HepG2 (cell line): ENCODE measurements around the gene CREBBP. TPM values are rescaled to one million over a fixed set of nuclear protein-coding genes. Genes with fewer than 3 reads are reported as not detected.

Source experiments
- BATF2 ChIP-seq: sonication (generic); formaldehyde crosslinking; IDR thresholded peaks from 2 replicates; pipeline ENCODE4 v1.8.0; 2022; ENCODE audit warnings: mild to moderate bottlenecking, missing genetic modification reagents, moderate library complexity
- CERS6 ChIP-seq: sonication (generic); formaldehyde crosslinking; IDR thresholded peaks from 2 replicates; pipeline ENCODE4 v1.5.0; 2020; ENCODE audit warnings: missing genetic modification reagents
- FOXC1 ChIP-seq: sonication (generic); formaldehyde crosslinking; IDR thresholded peaks from 2 replicates; pipeline ENCODE4 v1.8.0; 2022; ENCODE audit warnings: mild to moderate bottlenecking, missing genetic modification reagents, borderline replicate concordance
- GATAD1 ChIP-seq: IDR thresholded peaks from 2 replicates; pipeline ENCODE4 v1.6.1; 2016; ENCODE audit warnings: missing genetic modification reagents, missing compliant biosample characterization
- GPN1 ChIP-seq: sonication (generic); formaldehyde crosslinking; IDR thresholded peaks from 2 replicates; pipeline ENCODE4 v1.5.1; 2020; ENCODE audit warnings: missing genetic modification reagents, borderline replicate concordance
- MED13 ChIP-seq: sonication (generic); formaldehyde crosslinking; IDR thresholded peaks from 2 replicates; pipeline ENCODE4 v1.5.0; 2020; ENCODE audit warnings: missing genetic modification reagents
- NCOA5 ChIP-seq: sonication (generic); formaldehyde crosslinking; IDR thresholded peaks from 2 replicates; pipeline ENCODE4 v1.4.0; 2020; ENCODE audit warnings: missing genetic modification reagents
- NFE2L2 ChIP-seq: fragments of 150-350 bp; IDR thresholded peaks from 2 replicates; pipeline ENCODE4 v1.6.1; 2014; ENCODE audit warnings: low read length
- PRPF4 ChIP-seq: fragments of 200-400 bp; formaldehyde crosslinking; IDR thresholded peaks from 2 replicates; pipeline ENCODE4 v1.6.1; 2016; ENCODE audit warnings: low read length, low read depth; ENCODE audit not compliant: poor library complexity, severe bottlenecking
- RORA ChIP-seq: sonication (generic); formaldehyde crosslinking; IDR thresholded peaks from 2 replicates; pipeline ENCODE4 v1.5.0; 2020; ENCODE audit warnings: mild to moderate bottlenecking, missing genetic modification reagents, moderate library complexity
- SNAI1 ChIP-seq: sonication (generic); formaldehyde crosslinking; IDR thresholded peaks from 2 replicates; pipeline ENCODE4 v1.5.0; 2020; ENCODE audit warnings: mild to moderate bottlenecking, missing genetic modification reagents, borderline replicate concordance
- U2AF2 ChIP-seq: fragments of 200-400 bp; formaldehyde crosslinking; IDR thresholded peaks from 2 replicates; pipeline ENCODE4 v1.6.1; 2017; ENCODE audit warnings: low read depth, mild to moderate bottlenecking, low read length
- YEATS4 ChIP-seq: sonication (generic); formaldehyde crosslinking; IDR thresholded peaks from 2 replicates; pipeline ENCODE4 v1.4.0; 2020; ENCODE audit warnings: missing genetic modification reagents, borderline replicate concordance
- ZFY ChIP-seq: sonication (generic); formaldehyde crosslinking; IDR thresholded peaks from 2 replicates; pipeline ENCODE4 v1.4.0; 2020; ENCODE audit warnings: missing genetic modification reagents
- ZIK1 ChIP-seq: sonication (generic); formaldehyde crosslinking; IDR thresholded peaks from 2 replicates; pipeline ENCODE4 v1.5.0; 2020; ENCODE audit warnings: mild to moderate bottlenecking, low read depth, missing genetic modification reagents, borderline replicate concordance
- ZNF142 ChIP-seq: sonication (generic); formaldehyde crosslinking; IDR thresholded peaks from 2 replicates; pipeline ENCODE4 v1.4.0; 2020; ENCODE audit warnings: missing genetic modification reagents
- ZNF773 ChIP-seq: sonication (generic); formaldehyde crosslinking; IDR thresholded peaks from 2 replicates; pipeline ENCODE4 v1.4.0; 2020; ENCODE audit warnings: missing genetic modification reagents, borderline replicate concordance
- polyA plus RNA-seq, 8 experiments: library from polyadenylated mRNA; depleted of rRNA in 3 of 8; stranded (reverse) in 7 of 8; unstranded in 1 of 8; fragments of >200 nt; fragmentation: Illumina TruSeq in 4 of 8; extraction: Trizol in 4 of 8; gene quantifications; 2 replicates each; pipeline versions ENCODE4 v1.2.1 to v1.2.3, GENCODE V29; 2011 to 2016; ENCODE audit warnings: low read depth in 4 of 8, missing spikeins in 1 of 8, mixed read lengths in 1 of 8; ENCODE audit not compliant: insufficient read depth in 1 of 8
- total RNA-seq, 5 experiments: library from RNA; depleted of rRNA; stranded (reverse); fragments of >200 nt; fragmentation: Illumina TruSeq; extraction: Trizol; gene quantifications; 2 replicates each; pipeline ENCODE4 v1.2.3, GENCODE V29; 2016; ENCODE audit warnings: low read depth in 1 of 5
- TF ChIP-seq, protein P1 (sequence below): sonication (generic); formaldehyde crosslinking; IDR thresholded peaks from 2 replicates; pipeline ENCODE4 v1.4.0; 2020; ENCODE audit warnings: mild to moderate bottlenecking, missing genetic modification reagents

The CREBBP gene
- total and polyA plus RNA-seq, 2 of the 13 experiments (the other 11 are each of a cell fraction or from before 2014, with no cell fraction given) = 5.3 to 10.4 TPM

DNA sequence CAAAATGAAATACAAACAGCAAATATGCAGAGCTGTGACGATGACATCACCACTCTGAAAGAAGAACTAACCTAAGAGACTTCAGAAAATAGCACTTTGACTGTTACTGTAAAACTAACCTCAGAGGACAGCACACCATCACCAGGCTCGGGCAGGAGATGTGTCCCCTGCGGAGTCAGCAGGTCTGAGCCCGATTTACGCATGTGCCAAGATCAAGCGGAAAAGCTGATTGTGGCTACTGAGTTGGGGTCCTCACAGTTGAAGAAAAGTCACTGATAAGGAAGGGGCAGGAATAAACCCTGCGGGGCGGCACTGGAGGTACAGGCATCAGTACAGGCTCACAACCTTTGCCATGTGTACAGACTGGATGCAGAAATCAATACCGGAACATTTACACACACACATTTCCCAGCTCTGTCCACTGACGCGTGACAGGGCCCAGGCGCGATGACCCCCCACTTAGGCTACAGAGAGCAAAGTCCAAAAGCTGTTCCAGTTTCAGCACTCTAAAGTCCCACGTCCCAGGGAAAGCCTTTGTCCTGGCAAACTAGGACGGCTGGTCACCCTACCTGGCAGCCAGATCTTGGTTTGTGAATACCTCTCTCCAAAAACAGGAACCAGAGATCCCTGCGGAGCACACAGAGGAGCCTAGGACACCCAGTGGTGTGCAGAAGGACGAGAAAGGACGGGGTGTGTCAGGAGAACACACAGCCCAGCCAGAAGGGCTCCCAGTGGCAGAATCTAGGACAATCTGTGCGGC lies 184.7 kb downstream of the CREBBP start (continued):
- TF ChIP-seq RORA (CRISPR knock-in tag) = peak; percentile 94; the same call in 1 of the 2 replicates
- TF ChIP-seq GATAD1 (CRISPR knock-in tag) = peak; percentile 78
- no peak for TF ChIP-seq GPN1 (CRISPR knock-in tag)
- TF ChIP-seq ZIK1 (CRISPR knock-in tag) = 0 out of 2 replicates have a peak, but pooled peaks have one; percentile 33
- peak; percentile 97 for TF ChIP-seq YEATS4 (CRISPR knock-in tag)
- TF ChIP-seq PRPF4 = no peak
- no peak for TF ChIP-seq NFE2L2
- TF ChIP-seq BATF2 (CRISPR knock-in tag) = no peak
- peak; percentile 72 for TF ChIP-seq MED13
- TF ChIP-seq NCOA5 (CRISPR knock-in tag) = no peak
- TF ChIP-seq ZNF773 = no peak
- TF ChIP-seq SNAI1 (CRISPR knock-in tag) = no peak
- no peak for TF ChIP-seq U2AF2
- peak; percentile 83; the same call in 1 of the 2 replicates for TF ChIP-seq FOXC1 (CRISPR knock-in tag)
- no peak for TF ChIP-seq CERS6 (CRISPR knock-in tag)
- peak; percentile 73 for TF ChIP-seq ZFY (CRISPR knock-in tag)
- TF ChIP-seq, protein P1, sequence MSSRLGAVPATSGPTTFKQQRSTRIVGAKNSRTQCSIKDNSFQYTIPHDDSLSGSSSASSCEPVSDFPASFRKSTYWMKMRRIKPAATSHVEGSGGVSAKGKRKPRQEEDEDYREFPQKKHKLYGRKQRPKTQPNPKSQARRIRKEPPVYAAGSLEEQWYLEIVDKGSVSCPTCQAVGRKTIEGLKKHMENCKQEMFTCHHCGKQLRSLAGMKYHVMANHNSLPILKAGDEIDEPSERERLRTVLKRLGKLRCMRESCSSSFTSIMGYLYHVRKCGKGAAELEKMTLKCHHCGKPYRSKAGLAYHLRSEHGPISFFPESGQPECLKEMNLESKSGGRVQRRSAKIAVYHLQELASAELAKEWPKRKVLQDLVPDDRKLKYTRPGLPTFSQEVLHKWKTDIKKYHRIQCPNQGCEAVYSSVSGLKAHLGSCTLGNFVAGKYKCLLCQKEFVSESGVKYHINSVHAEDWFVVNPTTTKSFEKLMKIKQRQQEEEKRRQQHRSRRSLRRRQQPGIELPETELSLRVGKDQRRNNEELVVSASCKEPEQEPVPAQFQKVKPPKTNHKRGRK (CRISPR knock-in tag) = no peak
- TF ChIP-seq ZNF142 (CRISPR knock-in tag) = peak; percentile 69
